Body of pancreas (tissue), 4 donors: Measurements from ENCODE around the gene NEO1.

Source experiments
- CTCF ChIP-seq, 7 experiments: fragments of 450-650 bp in 4 of 7; fragments of 200-600 bp in 3 of 7; sonication (generic) in 3 of 7; IDR thresholded peaks; one replicate each; pipeline ENCODE4 v1.5.1; 2016 to 2019; ENCODE audit warnings: antibody characterized with exemption in 7 of 7
- POLR2A ChIP-seq, 3 donors: fragments of 450-650 bp; IDR thresholded peaks; one replicate each; pipeline ENCODE4 v1.6.1; 2016; ENCODE audit warnings: antibody characterized with exemption in 3 of 3, mild to moderate bottlenecking in 2 of 3

DNA sequence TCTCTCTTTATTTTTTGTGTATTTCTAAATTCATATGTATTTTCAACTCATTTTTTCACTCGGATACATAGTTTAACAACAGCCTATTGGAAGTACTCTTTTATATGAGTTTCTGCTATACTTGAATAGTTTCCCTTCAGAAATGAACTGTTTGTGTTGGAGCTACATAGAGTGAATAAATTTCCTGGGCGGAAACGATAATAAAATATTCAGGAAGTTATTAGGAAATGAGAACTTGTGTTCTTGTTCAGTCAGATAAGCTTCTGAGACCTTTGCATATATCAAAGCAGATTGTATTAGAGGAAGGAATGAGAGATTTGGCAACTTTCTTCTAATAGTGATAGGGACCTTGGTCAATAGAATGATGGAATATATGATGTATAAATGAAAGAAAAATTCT is 27.3 kb downstream of the NEO1 start:
- TF ChIP-seq CTCF (IDR thresholded peaks at IDR 0.05) (no peak), POLR2A (IDR thresholded peaks at IDR 0.05) (no peak)
